GM18505 (cell line): ENCODE data around the gene ZFYVE27.

Source experiments
- ATAC-seq: cut with Tn5 transposase; IDR thresholded peaks from one replicate; pipeline ENCODE4 v1.9.1; 2021; ENCODE audit not compliant: unreplicated experiment
- POLR2A ChIP-seq: IDR thresholded peaks from 4 replicates; pipeline ENCODE4 v1.6.1; 2011; ENCODE audit warnings: borderline replicate concordance; ENCODE audit not compliant: insufficient read depth, insufficient read length; ENCODE audit errors: extremely low read depth

ZFYVE27 gene

DNA sequence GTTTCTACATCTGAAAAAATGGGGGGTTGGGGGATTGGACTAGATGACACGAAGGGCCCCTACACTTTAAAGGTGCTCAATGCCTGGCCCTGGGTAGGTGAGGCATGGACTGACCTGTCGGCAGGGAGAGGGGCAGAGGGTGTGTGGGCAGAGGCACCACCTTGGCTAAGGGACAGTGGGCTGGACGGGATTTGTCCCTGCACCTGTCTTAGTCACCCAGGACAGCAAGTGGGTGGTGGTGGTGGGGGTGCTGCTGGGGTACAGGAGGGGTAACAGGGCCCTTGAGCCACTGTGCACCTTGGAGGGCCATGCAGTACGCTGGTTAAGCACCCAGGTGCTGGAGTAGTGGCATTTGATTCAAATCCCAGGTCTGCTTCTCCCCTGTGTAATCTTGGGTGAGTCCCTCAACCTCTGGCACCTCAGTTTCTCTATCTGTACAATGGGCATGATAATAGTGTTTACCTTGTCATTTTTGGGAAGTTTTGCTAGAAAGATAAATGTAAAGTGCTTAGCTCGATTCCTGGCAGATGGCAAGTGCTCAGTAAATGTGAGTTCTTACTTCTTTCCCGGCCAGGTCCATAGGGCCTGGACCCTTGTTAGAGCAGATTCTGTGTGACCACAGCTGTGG lies 53.0 kb downstream of the ZFYVE27 start:
- no peak for ATAC-seq
- TF ChIP-seq POLR2A = no peak

DNA sequence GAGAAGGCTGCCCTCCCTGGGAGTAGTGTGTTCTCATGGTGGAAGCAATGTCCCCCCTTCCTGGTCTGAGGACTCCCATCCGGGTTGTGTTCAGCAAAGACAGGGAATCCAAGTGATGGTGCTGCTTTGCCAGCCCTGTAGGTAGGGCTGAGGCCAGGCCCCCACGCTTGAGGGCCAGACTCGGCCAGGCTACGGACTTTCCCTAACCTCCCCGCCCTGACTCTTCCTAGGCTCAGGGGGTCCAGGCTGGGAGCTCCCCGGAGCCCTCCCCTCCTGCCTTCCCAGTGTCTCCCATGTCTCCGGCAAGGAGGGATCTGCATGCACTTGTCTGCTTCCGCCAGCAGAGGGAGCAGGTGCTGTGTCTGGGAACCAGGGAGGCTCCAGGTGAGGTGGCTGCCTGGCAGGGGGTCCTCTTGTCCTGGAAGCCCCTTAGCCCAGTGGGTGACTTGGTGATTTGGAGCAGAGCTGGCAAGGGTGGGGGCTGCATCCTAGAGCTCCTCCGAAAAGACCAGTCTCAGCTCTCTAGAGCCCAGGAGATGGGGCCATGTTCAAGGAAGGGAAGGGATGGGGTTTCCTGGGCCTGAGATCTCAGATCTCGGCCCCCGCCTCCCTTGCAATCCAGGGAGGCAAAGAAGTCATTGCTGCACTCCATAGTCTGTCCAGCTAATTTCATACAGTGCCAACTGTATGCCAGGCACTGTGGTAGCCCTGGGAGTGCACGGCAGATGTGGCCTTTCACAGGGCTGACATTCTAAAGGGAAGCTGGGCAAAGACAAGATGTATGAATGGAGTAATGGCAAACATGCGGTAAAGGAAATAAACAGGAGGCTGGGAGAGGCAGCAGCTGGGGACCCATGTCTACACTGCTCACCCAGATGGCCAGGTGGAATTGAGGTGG lies 55.1 kb downstream of the ZFYVE27 start:
- TF ChIP-seq POLR2A = no peak
- peak; percentile 65 for ATAC-seq

DNA sequence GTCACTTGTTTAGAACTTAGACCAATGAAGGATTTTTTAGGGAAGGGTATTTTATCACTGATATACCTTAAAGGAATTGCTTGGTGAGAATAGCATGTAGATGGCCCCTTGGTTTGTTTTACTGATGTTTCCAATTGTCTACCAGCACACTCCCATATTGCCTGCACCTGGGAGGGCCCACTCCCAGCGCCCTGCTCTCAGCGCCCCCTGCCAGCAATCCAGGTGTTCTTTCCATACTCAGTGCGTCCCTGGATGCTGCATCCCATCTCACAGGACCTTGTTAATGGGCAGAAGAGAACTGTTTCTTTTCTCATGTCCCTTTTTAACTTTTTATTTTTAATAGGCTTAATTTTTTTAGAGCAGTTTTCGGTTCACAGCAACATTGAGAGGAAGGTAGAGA lies 59.0 kb downstream of the ZFYVE27 start:
- ATAC-seq = no peak
- no peak for TF ChIP-seq POLR2A

DNA sequence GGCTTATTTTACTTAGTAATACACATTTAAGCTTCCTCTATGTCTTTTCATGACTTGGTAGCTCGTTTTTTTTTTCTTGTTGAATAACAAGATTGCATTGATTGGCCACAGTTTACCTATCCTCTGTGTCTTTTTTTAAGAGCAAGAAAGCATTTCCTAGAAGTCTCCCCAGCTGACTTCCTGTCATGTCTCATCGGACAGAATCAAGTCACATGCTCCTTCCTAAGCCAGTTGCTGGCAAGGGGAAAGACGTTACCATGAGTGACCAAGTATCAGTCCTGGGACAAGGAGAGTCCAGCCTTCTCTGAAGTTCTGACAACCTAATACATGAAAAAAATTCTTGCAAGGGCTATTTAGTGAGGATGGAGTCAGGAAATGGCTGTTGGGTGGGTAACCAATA lies 59.7 kb downstream of the ZFYVE27 start:
- no peak for TF ChIP-seq POLR2A
- no peak for ATAC-seq

DNA sequence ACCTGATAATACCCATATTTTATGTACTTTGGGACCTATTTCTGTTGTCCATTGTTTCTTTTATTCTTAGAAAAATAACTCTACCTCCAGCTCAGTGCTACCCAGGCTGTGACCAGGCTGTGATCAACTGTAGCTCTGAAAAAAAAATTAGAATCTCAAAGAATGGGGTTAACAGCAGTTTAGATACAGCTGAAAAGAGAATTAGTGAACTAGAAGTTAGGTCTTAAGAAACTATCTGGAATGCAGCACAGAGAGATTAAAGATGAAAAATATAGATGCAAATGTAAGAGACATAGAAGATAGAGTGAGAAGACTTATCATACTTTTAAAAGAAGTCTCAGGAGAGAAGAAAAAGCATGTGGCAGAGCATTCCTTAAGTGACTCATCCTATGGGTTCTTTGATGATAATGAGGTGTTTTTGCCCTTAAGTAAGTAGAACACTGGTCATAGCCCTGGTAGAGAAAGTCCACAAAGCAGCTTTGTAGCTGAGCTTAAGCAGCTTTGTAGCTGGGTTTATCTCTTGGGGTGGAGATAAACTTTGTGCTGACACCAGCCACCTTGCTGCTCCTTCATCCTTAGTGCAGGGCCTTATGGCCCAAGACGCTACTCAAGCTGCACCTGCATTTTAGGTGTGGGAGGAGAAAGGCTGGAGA lies 62.2 kb downstream of the ZFYVE27 start:
- TF ChIP-seq POLR2A = no peak
- no peak for ATAC-seq

DNA sequence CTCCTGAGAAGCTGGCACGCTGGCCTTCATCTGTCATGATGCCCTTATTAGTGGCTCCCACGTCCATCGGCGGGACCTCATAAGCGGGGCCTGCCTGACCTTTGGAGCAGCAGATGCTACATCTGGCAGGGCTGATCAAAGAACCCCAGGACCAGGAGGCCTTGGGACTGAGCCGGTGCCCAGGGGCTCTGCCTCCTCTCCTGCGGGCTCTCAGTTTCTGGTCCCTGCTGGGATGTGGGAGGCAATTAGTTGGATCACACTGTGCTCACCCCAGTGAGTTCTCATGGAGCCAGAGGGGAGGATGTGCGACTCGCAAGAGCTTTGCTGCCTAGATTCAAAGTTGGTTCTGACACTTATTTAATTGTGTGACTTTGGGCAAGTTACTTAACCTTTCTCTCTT lies 63.5 kb downstream of the ZFYVE27 start:
- ATAC-seq = no peak
- no peak for TF ChIP-seq POLR2A

DNA sequence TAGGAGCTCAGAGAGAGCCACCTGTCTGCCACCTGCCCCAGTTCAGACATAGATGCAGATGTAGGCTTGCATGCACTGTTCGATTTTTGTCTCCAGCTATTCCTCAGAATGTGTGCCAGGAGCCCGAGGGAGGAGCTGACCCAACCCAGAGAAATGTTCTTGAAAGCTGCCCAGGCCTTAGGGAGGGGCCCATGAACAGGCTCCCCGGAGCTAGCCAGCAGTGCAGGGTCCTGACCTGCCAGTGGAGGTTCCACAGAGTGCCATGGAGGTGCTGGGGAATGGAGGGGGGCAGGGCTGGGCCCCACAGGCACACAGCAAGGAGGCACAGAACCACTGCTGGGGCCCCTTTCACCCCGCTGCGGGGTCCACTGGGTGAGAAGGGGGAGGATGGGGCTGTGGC lies 64.5 kb downstream of the ZFYVE27 start:
- TF ChIP-seq POLR2A = no peak
- ATAC-seq = no peak

DNA sequence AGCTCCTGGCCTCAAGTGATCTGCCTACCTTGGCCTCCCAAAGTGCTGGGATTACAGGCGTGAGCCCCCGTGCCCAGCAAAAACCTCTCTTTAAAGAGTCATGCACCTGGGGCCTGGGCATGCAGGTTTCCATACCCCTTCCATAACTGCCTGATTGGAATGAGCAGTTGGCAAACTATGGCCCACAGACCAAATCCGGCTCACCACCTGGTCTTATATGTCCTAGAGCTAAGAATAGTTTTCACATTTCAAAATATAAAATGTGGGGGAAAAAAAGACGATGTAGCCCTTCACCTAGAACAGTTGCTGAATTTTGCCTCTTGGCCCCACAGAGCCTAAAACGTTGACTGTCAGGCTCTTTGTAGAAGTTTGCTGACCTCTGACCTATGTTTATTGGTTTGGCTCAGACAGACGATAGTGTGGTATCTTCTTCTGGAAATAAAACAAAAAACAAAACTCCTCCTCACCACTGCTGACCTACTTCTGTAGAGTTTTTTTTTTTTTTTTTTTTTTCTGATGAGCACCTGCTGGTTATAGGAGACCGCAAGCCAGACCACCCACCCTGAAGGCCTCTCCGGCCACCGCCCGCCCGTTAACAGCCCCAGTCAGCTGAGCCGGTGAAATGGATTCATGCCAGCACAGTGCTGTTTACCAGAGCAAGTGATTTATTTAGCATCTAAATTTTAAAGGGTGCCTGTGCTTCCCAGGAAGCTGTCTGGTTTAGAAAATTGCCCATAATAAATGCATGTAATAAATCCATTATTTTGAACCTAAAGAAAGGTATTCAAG lies 68.4 kb downstream of the ZFYVE27 start:
- no peak for ATAC-seq
- no peak for TF ChIP-seq POLR2A

DNA sequence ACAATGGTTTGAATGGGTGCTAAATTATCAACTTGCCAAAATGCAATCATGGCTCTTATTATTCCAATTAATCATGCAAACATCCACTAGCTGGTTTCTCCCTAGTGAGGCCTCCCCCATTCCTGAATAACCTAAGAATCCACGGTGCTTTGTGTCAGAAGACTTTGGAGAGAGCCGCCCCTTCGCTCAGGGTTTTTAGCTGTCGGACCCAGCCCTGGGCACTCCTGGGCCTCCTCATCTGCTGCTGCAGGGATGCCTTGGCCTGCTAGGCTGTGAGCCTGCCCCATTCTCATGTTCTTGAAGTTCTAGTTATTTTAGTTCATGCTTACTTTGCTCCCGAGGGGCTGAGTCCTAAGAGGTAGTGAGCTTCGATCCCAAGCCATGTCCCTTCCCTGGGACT lies 69.0 kb downstream of the ZFYVE27 start:
- ATAC-seq = no peak
- TF ChIP-seq POLR2A = no peak

DNA sequence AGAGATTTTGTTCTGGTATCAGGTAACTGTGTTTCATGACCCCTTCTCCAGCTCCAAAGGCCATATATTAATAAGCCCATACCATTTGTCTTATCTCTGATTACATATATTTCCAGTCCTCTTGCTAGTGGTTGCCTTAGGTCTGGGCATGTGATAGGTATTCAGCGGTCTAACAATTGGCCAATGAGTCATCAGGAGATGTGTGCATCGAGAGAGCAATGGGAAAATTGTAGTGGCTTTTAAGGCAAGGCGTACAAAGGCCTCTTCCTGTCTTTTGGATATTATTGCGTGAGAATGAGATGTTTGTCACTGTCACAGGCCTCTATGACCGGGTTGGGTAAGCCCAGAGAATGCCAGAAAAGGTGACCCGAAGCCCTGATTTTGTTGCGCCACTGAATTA lies 73.5 kb downstream of the ZFYVE27 start:
- no peak for ATAC-seq
- no peak for TF ChIP-seq POLR2A
